OCI-M1 (cell line): ENCODE data around the gene TRIM66.

Source experiments
- DNase-seq: peaks from one replicate; lab custom pipeline; 2025; lab: John Stamatoyannopoulos, UW

The TRIM66 gene

GRCh38 chr11:8605971-8606563, 76.4 kb downstream of the TRIM66 start:
- no peak for DNase-seq

- peak; percentile 80 for DNase-seq
These were observed 78.3 kb downstream of the TRIM66 start for GRCh38 chr11:8604078-8604723.

GRCh38 chr11:8603696-8604077, 78.8 kb downstream of the TRIM66 start:
- DNase-seq, result no peak

- no peak for DNase-seq
These were observed 80.9 kb downstream of the TRIM66 start for GRCh38 chr11:8601376-8602133.

GRCh38 chr11:8598506-8598905, 84.0 kb downstream of the TRIM66 start:
- no peak for DNase-seq

GRCh38 chr11:8597182-8597581, 85.3 kb downstream of the TRIM66 start:
- DNase-seq, result peak; percentile 6

GRCh38 chr11:8596504-8597046, 85.9 kb downstream of the TRIM66 start:
- DNase-seq, result no peak

- no peak for DNase-seq
These were observed 88.2 kb downstream of the TRIM66 start, which contains the start of gene STK33 for GRCh38 chr11:8593935-8594909. Gene STK33, minus strand, starts transcription at chr11:8594228. Its CDS starts 119,323 bp downstream, at chr11:8474905.

- no peak for DNase-seq
These were observed 89.0 kb downstream of the TRIM66 start for GRCh38 chr11:8593455-8593854.

- no peak for DNase-seq
These were observed 94.5 kb downstream of the TRIM66 start for GRCh38 chr11:8587915-8588314.

- DNase-seq, result no peak
These were observed 95.7 kb downstream of the TRIM66 start for GRCh38 chr11:8586805-8587204.

- no peak for DNase-seq
These were observed 96.3 kb downstream of the TRIM66 start for GRCh38 chr11:8586184-8586583.

- no peak for DNase-seq
These were observed 98.0 kb downstream of the TRIM66 start for GRCh38 chr11:8584511-8584910.

GRCh38 chr11:8584082-8584481, 98.4 kb downstream of the TRIM66 start:
- DNase-seq, result no peak

- DNase-seq, result no peak
These were observed 101.2 kb downstream of the TRIM66 start for GRCh38 chr11:8581300-8581699.

- DNase-seq, result no peak
These were observed 104.5 kb downstream of the TRIM66 start for GRCh38 chr11:8577791-8578581.

GRCh38 chr11:8574798-8575197, 107.7 kb downstream of the TRIM66 start:
- no peak for DNase-seq

- no peak for DNase-seq
These were observed 108.7 kb downstream of the TRIM66 start for GRCh38 chr11:8573777-8574176.

- no peak for DNase-seq
These were observed 114.8 kb downstream of the TRIM66 start for GRCh38 chr11:8567602-8568198.

- peak; percentile 82 for DNase-seq
These were observed 115.8 kb downstream of the TRIM66 start for GRCh38 chr11:8566613-8567210.
